Heart left ventricle (tissue), 16 donors: ENCODE data around the gene HVCN1. TPM values are rescaled to one million over a fixed set of nuclear protein-coding genes. Genes with fewer than 3 reads are reported as not detected.
"Not testable (repeated sequence)": the region's sequence is repeated elsewhere in the genome, so short reads cannot be mapped to it uniquely, and the experiment has no call there.

Source experiments
- ATAC-seq, 4 donors: fragments of 200-7000 bp; cut with Tn5 transposase; one replicate each; pipeline ENCODE4 v1.9.1; 2020 to 2022; ENCODE audit warnings: moderate library complexity in 4 of 4, mild to moderate bottlenecking in 3 of 4, moderate number of reproducible peaks in 1 of 4
- DNase-seq, 5 donors: peaks; one replicate each; pipeline ENCODE4 v3.0.0-alpha.2; 2020
- H3K27ac ChIP-seq, 12 donors: fragments of 200-600 bp; sonication (generic) in 4 of 12; one replicate each; pipeline versions ENCODE4 v1.5.0 to v1.8.0; 2016 to 2022; ENCODE audit warnings: mild to moderate bottlenecking in 2 of 12
- H3K27me3 ChIP-seq, 9 donors: fragments of 200-600 bp; sonication (generic) in 2 of 9; one replicate each; pipeline versions ENCODE4 v1.5.1 to v1.8.0; 2016 to 2022; ENCODE audit warnings: mild to moderate bottlenecking in 3 of 9
- H3K36me3 ChIP-seq, 9 donors: fragments of 200-600 bp; sonication (generic) in 2 of 9; one replicate each; pipeline versions ENCODE4 v1.5.0 to v1.8.0; 2018 to 2022; ENCODE audit warnings: mild to moderate bottlenecking in 2 of 9
- H3K4me1 ChIP-seq, 12 donors: fragments of 200-600 bp; sonication (generic) in 4 of 12; one replicate each; pipeline versions ENCODE4 v1.5.0 to v1.8.0; 2016 to 2022; ENCODE audit warnings: mild to moderate bottlenecking in 3 of 12
- H3K4me3 ChIP-seq, 12 donors: fragments of 200-600 bp; sonication (generic) in 4 of 12; one replicate each; pipeline versions ENCODE4 v1.5.0 to v1.8.0; 2017 to 2022; ENCODE audit warnings: mild to moderate bottlenecking in 9 of 12, moderate library complexity in 4 of 12
- H3K9me3 ChIP-seq, 12 donors: fragments of 200-600 bp; sonication (generic) in 4 of 12; one replicate each; pipeline versions ENCODE4 v1.5.0 to v1.8.0; 2016 to 2022; ENCODE audit warnings: mild to moderate bottlenecking in 1 of 12
- CTCF ChIP-seq, 12 donors: fragments of 200-600 bp; sonication (generic) in 4 of 12; IDR thresholded peaks; one replicate each; pipeline versions ENCODE4 v1.5.0 to v1.8.0; 2018 to 2022; ENCODE audit warnings: antibody characterized with exemption in 12 of 12, mild to moderate bottlenecking in 5 of 12
- POLR2A ChIP-seq, 2 donors: fragments of 450-650 bp; IDR thresholded peaks; one replicate each; pipeline ENCODE4 v1.6.1; 2017; ENCODE audit warnings: antibody characterized with exemption in 2 of 2, mild to moderate bottlenecking in 2 of 2, moderate library complexity in 2 of 2
- WGBS, 4 donors: extraction: QIAGEN DNeasy Blood & Tissue Kit in 2 of 4; methylation state at CpG; one replicate each; pipeline versions ENCODE4 v1.1.5 to v1.1.7; 2013 to 2018; 5-methylcytosine and 5-hydroxymethylcytosine counted together
- intact Hi-C, 10 donors: fragments of 100-400 bp; cut with DNase I; formaldehyde crosslinking; loops; one replicate each; pipeline versions ENCODE4 v1.11.1 to v1.14.2; 2022
- polyA plus RNA-seq, 2 donors: library from polyadenylated mRNA; stranded (reverse); fragments of 200-250 nt; gene quantifications; one replicate each; pipeline ENCODE4 v1.2.3, GENCODE V29; 2013
- total RNA-seq, 9 donors: library from RNA; depleted of rRNA in 2 of 9; stranded (reverse); fragments of >200 nt in 2 of 9; fragmentation: NEBNext Ultra II Directional in 3 of 9; extraction: Animal tissue kit (Norgen Biotek cat#: 25700) in 3 of 9; gene quantifications; one replicate each; pipeline versions ENCODE4 v1.1.0 to v1.2.4, GENCODE V29; 2016 to 2023
- donor health status: ischemic (EF 13 %, LVEDD 7.1; RV severe dilation, severe dysfunction).
- donor health status: healthy with polysubstance abuse.
- donor health status: DM: no; HTN: yes; CAD: no.
- donor health status: DM: no; HTN: no; CAD: no.
- donor health status: ischemic (EF 25% LVEDD 6.9; RV normal size, moderate dysfunction).
- donor health status: ischemic (EF 25% LVEDD 5.7; RV mildly dilated, moderate dysfunction).
- donor health status: healthy.
- donor health status: DM: yes; HTN: yes; CAD: no.
- donor health status: ischemic (EF 35%, LVEDD 5.7; RV mildly dilated, moderate dysfunction).
- donor health status: nonischemic (EF 11% LVEDD 7.7; RV severe dilation, severe dysfunction).
- donor health status: DM: yes; HTN: yes; CAD: no.
- donor health status: PGD.
- donor health status: ischemic (EF 29% LVEDD 5.4; RV normal size, mild dysfunction).
- donor health status: nonischemic (EF 23%, LVEDD 6.1; RV moderate dilation, normal function).

HVCN1 gene
- total and polyA plus RNA-seq, 11 donors, result 4.1 to 55.3 (median 11.8) TPM

GRCh38 chr12:110726708-110727369 is 37.9 kb upstream of the HVCN1 start:
- Histone ChIP-seq H3K9me3 (no peaks in the 10 kb centered on the region), H3K36me3 (peaks cover 5 to 100% (median 96%) of the 10 kb centered on the region in 9 donors), H3K27ac (no peak overlapping the region), H3K27me3 (no peaks in the 10 kb centered on the region), H3K4me3 (no peak overlapping the region), H3K4me1 (peaks cover 0 to 17% (median 4%) of the 10 kb centered on the region in 12 donors)
- 88 to 89% (median 89%) methylated on average over 9 of the region's 9 CpGs for WGBS, 4 donors
- DNase-seq, result no peak
- TF ChIP-seq POLR2A (IDR thresholded peaks at IDR 0.05) (no peak), CTCF (IDR thresholded peaks at IDR 0.05) (no peak)
- no peak for ATAC-seq
- intact Hi-C loops, result no loop called here

GRCh38 chr12:110726028-110726427 is 37.1 kb upstream of the HVCN1 start:
- no peak for ATAC-seq
- intact Hi-C loops, result no loop called here
- H3K27me3 ChIP-seq, result no peaks in the 10 kb centered on the region
- TF ChIP-seq CTCF (IDR thresholded peaks at IDR 0.05) (no peak), POLR2A (IDR thresholded peaks at IDR 0.05) (no peak)
- H3K4me1 ChIP-seq, result peaks cover 0 to 9% (median 0%) of the 10 kb centered on the region in 12 donors
- no peak overlapping the region for H3K4me3 ChIP-seq
- DNase-seq, result no peak
- no peaks in the 10 kb centered on the region for H3K9me3 ChIP-seq
- H3K36me3 ChIP-seq, result peaks cover 5 to 100% (median 96%) of the 10 kb centered on the region in 9 donors
- 92 to 98% (median 98%) methylated on average over 4 of the region's 4 CpGs for WGBS, 4 donors
- no peak overlapping the region for H3K27ac ChIP-seq

- H3K27ac ChIP-seq, result no peak overlapping the region
- intact Hi-C loops, result no loop called here
- H3K4me3 ChIP-seq, result no peak overlapping the region
- TF ChIP-seq POLR2A (IDR thresholded peaks at IDR 0.05), result no peak
- no peak for TF ChIP-seq CTCF (IDR thresholded peaks at IDR 0.05)
- no peaks in the 10 kb centered on the region for H3K9me3 ChIP-seq
- peaks cover 0 to 7% (median 0%) of the 10 kb centered on the region in 12 donors for H3K4me1 ChIP-seq
- H3K27me3 ChIP-seq, result no peaks in the 10 kb centered on the region
- ATAC-seq (peak in 3 of 4 donors; percentile 13 to 26 (median 20)), DNase-seq (no peak)
- WGBS, 4 donors, result 79 to 88% (median 82%) methylated on average over 4 of the region's 4 CpGs
- peaks cover 5 to 100% (median 96%) of the 10 kb centered on the region in 9 donors for H3K36me3 ChIP-seq
These were observed 36.4 kb upstream of the HVCN1 start for GRCh38 chr12:110725267-110725666.

GRCh38 chr12:110722892-110723291 is 34.0 kb upstream of the HVCN1 start:
- H3K4me3 ChIP-seq, DNase-seq, H3K27me3 ChIP-seq, ATAC-seq, H3K27ac ChIP-seq, H3K9me3 ChIP-seq, H3K4me1 ChIP-seq, intact Hi-C loops: not testable (repeated sequence)
- 86 to 93% (median 93%) methylated on average over 3 of the region's 3 CpGs for WGBS, 4 donors
- H3K36me3 ChIP-seq, result peaks cover 5 to 100% (median 98%) of the 10 kb centered on the region in 9 donors

- Histone ChIP-seq H3K4me1 (no peaks in the 10 kb centered on the region), H3K4me3 (no peak overlapping the region), H3K27me3 (no peaks in the 10 kb centered on the region), H3K9me3 (no peaks in the 10 kb centered on the region), H3K36me3 (peaks cover 5 to 100% (median 95%) of the 10 kb centered on the region in 9 donors), H3K27ac (no peak overlapping the region)
- DNase-seq (no peak), ATAC-seq (no peak)
- intact Hi-C loops, result no loop called here
- no peak for TF ChIP-seq POLR2A (IDR thresholded peaks at IDR 0.05)
- TF ChIP-seq CTCF (IDR thresholded peaks at IDR 0.05), result no peak
These were observed 32.7 kb upstream of the HVCN1 start for GRCh38 chr12:110721570-110721969.
